Frontal cortex (tissue), 4 donors: ENCODE results near the gene NID2. TPM values are rescaled to one million over a fixed set of nuclear protein-coding genes. Genes with fewer than 3 reads are reported as not detected.

Experiments
- DNase-seq, 2 donors: peaks; one replicate each; pipeline ENCODE4 v3.0.0; 2012; ENCODE audit warnings: low spot score in 2 of 2
- FAIRE-seq: peaks from 2 replicates; lab custom pipeline; 2012; peaks lifted over from hg19 to GRCh38; lab: Jason Lieb, UNC
- total RNA-seq: library from RNA; depleted of rRNA; stranded (reverse); fragments of >200 nt; gene quantifications from one replicate; pipeline ENCODE4 v1.2.3, GENCODE V29; 2014
- donor health status: control.
- donor health status: control.
- donor health status: control.

The NID2 gene
- total RNA-seq, 1 donor from 2014 or later = 8.2 TPM

DNA sequence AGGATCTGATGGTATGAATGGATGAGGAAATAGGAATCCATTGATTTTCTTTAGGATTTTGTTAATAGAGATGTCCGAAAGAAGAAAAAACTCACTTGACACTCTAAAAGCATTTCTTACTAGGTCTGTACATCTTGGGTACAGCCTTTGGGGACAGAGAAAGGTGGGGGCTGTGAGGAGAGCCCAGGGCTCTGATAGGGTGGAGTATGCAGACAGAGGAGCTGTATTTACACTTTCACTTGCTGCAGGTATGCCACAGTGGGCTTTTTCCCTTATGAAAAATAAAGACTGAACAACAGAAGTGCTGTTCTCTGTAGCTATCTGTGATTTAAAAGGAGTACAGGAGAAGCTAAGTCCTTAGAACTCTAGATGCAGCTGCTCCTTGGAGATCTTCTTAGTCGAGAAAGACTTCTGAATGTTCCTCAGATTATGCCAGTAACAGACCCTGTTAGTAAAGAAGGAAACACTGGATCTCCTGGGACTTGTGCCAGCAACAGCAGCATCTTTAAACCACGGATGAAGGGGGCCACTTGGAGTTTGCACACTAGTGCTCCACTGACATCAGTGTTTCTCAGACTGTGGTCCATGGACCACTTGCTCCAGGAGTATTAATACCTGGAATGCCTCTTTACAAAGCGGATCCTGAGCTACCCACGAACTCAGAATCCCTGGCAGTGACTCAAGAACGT lies 98.9 kb downstream of the NID2 start:
- FAIRE-seq (no peak), DNase-seq (no peak)

DNA sequence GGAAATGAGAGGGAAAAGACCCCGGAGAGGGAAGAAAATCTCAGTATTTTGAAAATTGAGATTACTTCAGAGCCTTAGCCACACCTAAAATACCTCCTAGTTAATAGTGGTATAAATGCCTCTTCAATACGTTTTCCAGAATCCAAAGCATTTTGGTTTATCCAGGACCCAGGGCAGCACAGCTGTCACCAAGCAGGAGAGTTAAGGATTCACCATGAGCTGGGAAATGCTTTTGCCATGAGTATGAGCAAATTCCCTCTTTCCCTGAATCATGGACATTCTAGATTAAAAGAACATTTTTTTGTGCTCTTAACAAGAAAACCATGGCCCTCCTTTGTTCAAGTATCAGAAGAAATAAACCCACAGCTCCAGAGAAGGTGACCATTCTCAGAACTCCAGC lies 101.3 kb downstream of the NID2 start:
- FAIRE-seq = no peak

DNA sequence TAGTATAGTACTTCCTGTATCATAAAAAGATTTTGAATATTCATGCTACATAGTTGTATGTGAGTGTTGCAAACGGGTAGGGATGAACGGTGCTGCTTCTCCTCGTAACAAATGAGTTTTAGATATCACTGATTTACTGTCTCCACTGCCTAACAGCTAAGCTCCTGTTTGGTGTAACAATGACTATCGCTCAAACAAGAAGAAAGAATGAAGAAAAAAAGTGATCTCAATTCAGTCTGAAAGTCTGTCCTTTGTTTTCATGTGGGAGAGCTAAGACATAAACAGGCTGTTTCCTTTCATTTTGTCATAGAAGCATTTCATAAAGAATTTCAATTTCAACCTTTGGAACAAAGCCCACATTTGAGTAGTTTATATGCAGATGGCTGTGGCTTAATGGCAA lies 105.6 kb downstream of the NID2 start:
- FAIRE-seq (no peak), DNase-seq (no peak)

More for the DNA sequence above, 101.3 kb downstream of the NID2 start:
- no peak for DNase-seq

DNA sequence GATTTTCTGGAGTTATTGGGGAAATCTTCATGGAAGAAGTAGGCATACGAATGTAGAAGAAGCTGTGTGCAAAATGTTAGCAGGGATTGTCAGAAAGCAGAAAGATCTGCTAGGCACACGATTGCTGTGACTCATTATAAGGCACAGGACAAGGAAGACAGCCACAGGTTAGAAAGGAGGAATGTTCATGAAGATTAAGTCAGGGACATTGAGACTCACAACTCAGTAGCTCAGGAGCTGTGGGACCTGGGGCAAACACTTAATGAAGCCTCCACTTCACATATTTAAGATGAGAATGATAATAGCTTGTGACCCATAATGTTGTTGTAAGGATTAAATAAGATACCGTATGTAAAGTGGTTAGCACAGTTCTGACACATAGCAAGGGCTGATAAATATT lies 106.1 kb downstream of the NID2 start:
- FAIRE-seq = no peak

DNA sequence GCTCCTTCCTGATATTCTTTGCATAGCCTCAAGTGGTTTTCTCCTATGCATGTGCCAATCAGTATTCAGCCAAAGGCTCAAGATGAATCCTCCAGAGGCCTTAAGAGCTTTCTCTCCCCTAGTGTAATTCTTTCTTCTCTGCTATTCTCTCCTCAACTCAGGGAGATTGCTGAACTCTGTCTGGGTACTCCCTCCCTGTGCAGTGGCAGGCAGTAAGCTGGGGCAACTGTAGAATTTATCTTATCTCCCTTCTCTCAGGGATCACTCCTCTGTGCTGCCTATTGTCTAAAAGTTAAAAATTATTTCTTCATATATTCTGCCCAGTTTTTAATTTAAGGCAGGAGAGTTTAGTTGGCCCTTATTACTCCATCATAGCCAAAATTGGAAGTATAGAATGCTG lies 108.0 kb downstream of the NID2 start:
- no peak for DNase-seq
- no peak for FAIRE-seq

More for the DNA sequence above, 106.1 kb downstream of the NID2 start:
- no peak for DNase-seq

DNA sequence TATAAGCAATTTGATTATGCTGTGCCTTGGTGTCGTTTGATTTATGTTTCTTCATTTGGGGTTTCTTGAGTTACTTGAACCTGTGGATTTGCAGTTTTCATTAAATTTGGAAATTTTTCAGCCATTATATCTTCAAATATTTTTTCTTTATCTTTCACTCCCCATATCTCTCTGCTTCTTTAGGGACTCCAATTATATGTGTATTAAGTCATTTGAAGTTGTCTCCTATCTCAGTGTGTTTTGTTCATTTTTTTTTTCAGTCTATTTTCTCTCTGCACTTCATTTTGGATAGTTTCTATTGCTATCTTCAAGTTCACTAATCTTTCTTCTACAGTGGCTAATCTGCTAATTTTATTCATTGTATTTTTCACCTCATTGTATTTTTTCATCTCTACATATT lies 108.9 kb downstream of the NID2 start:
- DNase-seq (no peak), FAIRE-seq (no peak)

DNA sequence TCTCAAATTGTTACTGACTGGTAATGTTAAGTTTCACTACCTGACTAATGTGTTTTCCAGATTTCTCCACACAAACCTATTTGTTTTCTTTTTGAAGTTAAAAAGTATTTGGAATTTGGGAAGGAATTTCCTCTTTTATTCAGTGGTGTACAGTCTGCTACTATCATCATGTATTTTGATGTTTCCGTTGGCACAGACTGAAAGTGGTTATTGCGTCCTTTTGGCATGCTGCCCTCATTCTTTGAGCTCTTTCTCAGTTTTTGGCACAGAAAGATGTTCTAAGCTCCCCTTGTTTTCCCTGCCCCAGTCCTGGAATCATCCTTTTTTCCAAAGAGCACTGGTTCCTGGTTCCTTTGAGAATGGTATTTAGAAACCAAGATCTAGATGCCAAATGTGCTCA lies 110.9 kb downstream of the NID2 start:
- DNase-seq (no peak), FAIRE-seq (no peak)

Other genes with a start within 250 kb of the NID2 start
- gene GNG2, start 208.4 kb downstream of the NID2 start, total RNA-seq = 400 TPM
- gene RTRAF, start 79.5 kb downstream of the NID2 start, total RNA-seq = 33.0 TPM
- gene PTGDR, start 198.6 kb upstream of the NID2 start, total RNA-seq = 0.41 TPM
- gene PTGER2, start 245.3 kb upstream of the NID2 start, total RNA-seq = under 0.01 TPM